Transverse colon (tissue), 4 donors: ENCODE results near the gene INKA2.

Source experiments
- EP300 ChIP-seq: sonication (generic); formaldehyde crosslinking; IDR thresholded peaks from one replicate; pipeline ENCODE4 v1.6.1; 2017; ENCODE audit warnings: antibody characterized with exemption, low read depth
- POLR2A ChIP-seq: fragments of 450-650 bp; IDR thresholded peaks from one replicate; pipeline ENCODE4 v1.6.1; 2016; ENCODE audit warnings: antibody characterized with exemption, mild to moderate bottlenecking, moderate library complexity
- POLR2AphosphoS5 ChIP-seq, 3 donors: sonication (generic); formaldehyde crosslinking; IDR thresholded peaks; one replicate each; pipeline ENCODE4 v1.6.1; 2016; ENCODE audit warnings: antibody characterized with exemption in 3 of 3
- TF ChIP-seq, protein P1 (sequence below), 5 experiments: fragments of 200-600 bp in 3 of 5; fragments of 450-650 bp in 2 of 5; sonication (generic) in 3 of 5; IDR thresholded peaks; 1 replicate in 2 of 5; 2 replicates in 3 of 5; pipeline ENCODE4 v1.5.1; 2016 to 2017; ENCODE audit warnings: antibody characterized with exemption in 5 of 5, inconsistent platforms in 3 of 5, mild to moderate bottlenecking in 2 of 5, moderate library complexity in 1 of 5

DNA sequence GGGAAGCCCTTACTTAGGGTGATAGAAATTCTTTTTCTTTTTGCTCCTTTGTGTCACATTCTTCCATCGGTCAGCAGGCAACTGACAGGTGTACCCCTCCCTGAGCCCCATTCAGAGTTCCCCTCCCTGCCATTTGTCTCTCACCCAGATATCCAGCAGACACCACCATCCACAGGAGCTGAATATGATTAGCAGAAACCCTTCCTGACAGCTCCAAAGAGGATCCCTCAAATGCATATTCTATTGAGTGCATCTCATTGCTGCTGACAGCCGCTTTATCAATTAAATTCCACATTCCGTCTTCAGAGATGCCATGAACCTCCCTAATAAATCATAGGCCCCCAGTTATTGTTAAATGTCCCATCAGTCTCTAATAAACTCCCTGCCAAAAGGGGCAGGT, 10.4 kb upstream of the INKA2 start:
- TF ChIP-seq, protein P1, sequence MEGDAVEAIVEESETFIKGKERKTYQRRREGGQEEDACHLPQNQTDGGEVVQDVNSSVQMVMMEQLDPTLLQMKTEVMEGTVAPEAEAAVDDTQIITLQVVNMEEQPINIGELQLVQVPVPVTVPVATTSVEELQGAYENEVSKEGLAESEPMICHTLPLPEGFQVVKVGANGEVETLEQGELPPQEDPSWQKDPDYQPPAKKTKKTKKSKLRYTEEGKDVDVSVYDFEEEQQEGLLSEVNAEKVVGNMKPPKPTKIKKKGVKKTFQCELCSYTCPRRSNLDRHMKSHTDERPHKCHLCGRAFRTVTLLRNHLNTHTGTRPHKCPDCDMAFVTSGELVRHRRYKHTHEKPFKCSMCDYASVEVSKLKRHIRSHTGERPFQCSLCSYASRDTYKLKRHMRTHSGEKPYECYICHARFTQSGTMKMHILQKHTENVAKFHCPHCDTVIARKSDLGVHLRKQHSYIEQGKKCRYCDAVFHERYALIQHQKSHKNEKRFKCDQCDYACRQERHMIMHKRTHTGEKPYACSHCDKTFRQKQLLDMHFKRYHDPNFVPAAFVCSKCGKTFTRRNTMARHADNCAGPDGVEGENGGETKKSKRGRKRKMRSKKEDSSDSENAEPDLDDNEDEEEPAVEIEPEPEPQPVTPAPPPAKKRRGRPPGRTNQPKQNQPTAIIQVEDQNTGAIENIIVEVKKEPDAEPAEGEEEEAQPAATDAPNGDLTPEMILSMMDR (IDR thresholded peaks at IDR 0.05), result no peak
- TF ChIP-seq EP300 (no peak), POLR2AphosphoS5 (IDR thresholded peaks at IDR 0.05) (no peak), POLR2A (no peak)
